GM19035 (cell line): Measurements from ENCODE around the gene DCDC2B.
"Not testable (repeated sequence)": the region's sequence is repeated elsewhere in the genome, so short reads cannot be mapped to it uniquely, and the experiment has no call there.

Source experiments
- ATAC-seq: cut with Tn5 transposase; IDR thresholded peaks from one replicate; pipeline ENCODE4 v1.9.1; 2021; ENCODE audit not compliant: unreplicated experiment

DCDC2B gene

GRCh38 chr1:32255072-32256071 is 46.5 kb downstream of the DCDC2B start:
- ATAC-seq = no peak

- no peak for ATAC-seq
These were observed 47.8 kb downstream of the DCDC2B start for GRCh38 chr1:32256473-32257226.

- no peak for ATAC-seq
These were observed 48.3 kb downstream of the DCDC2B start for GRCh38 chr1:32257227-32257508.

- ATAC-seq = not testable (repeated sequence)
These were observed 54.3 kb downstream of the DCDC2B start for GRCh38 chr1:32263236-32263593.

GRCh38 chr1:32263744-32264143 is 54.9 kb downstream of the DCDC2B start:
- no peak for ATAC-seq
